Peyer's patch (tissue), 4 donors: ENCODE measurements around the gene NOTCH4.
A peak's percentile ranks its signal among the peaks of the same experiment; 100 is the strongest.

ENCODE experiments used
- CTCF ChIP-seq, 6 experiments: fragments of 450-650 bp in 4 of 6; fragments of 200-600 bp in 2 of 6; sonication (generic) in 1 of 6; IDR thresholded peaks; one replicate each; pipeline ENCODE4 v1.5.1; 2017 to 2019; ENCODE audit warnings: antibody characterized with exemption in 6 of 6, mild to moderate bottlenecking in 3 of 6, moderate library complexity in 1 of 6
- POLR2A ChIP-seq, 2 donors: fragments of 450-650 bp; IDR thresholded peaks; one replicate each; pipeline ENCODE4 v1.5.1; 2017; ENCODE audit warnings: antibody characterized with exemption in 2 of 2, mild to moderate bottlenecking in 2 of 2, moderate library complexity in 2 of 2

DNA sequence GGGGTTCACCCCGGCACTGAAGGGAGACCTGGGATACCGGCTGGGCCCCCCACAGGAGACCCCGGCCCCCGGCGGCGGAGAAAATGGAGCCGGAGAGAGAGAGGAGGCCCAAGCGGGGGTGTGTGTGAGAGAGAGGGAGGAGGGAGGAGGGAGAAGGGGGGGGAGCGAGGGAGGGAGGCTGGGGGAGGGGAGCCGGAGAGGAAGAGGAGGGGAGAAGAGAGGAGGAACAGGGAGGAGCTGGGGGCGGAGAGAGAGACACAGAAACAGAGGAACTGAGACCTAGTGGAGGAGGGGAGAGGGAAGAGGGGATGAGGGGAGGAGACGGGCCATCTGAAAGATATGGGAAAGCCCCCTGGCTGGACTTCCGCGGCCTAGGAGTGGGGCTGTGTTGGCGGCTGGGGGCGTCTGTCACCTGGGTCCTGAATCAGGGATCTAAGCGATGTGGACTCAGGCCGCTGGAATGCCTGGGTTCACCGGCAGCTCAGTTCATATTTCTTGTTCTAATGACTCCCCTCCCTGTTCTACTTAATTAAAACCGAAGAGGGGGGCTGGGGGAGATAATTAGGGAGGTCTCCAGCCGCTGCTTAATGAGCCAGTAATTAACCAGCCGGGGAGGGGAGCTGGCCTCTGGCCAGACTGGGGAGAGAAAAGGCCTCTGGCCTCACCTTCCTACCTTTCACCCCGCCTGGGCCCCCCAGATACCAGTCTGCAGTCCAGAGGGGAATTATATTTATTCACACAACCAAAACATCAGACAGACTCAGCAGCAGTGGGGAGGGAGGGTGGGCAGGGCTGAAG lies 33.6 kb downstream of the NOTCH4 start, which contains the start of gene PBX2:
- TF ChIP-seq CTCF (IDR thresholded peaks at IDR 0.05): no peak
- peak; percentile 24 to 78 for TF ChIP-seq POLR2A (IDR thresholded peaks at IDR 0.05)
